Raji (cell line): ENCODE results near the gene CLIC4.

Experiments
- POLR2A ChIP-seq: IDR thresholded peaks from 2 replicates; pipeline ENCODE4 v1.6.1; 2011; ENCODE audit warnings: low read depth, low read length, control low read depth; ENCODE audit not compliant: insufficient read depth

CLIC4 gene

GRCh38 chr1:24779689-24780464, 34.6 kb downstream of the CLIC4 start:
- no peak for TF ChIP-seq POLR2A

- TF ChIP-seq POLR2A: no peak
These were observed 37.4 kb downstream of the CLIC4 start for GRCh38 chr1:24782689-24783088.

GRCh38 chr1:24783713-24784112, 38.5 kb downstream of the CLIC4 start:
- no peak for TF ChIP-seq POLR2A

GRCh38 chr1:24786191-24786590, 40.9 kb downstream of the CLIC4 start:
- TF ChIP-seq POLR2A: no peak

GRCh38 chr1:24790490-24790889, 45.2 kb downstream of the CLIC4 start:
- TF ChIP-seq POLR2A: no peak

- no peak for TF ChIP-seq POLR2A
These were observed 48.3 kb downstream of the CLIC4 start for GRCh38 chr1:24793447-24794129.

- TF ChIP-seq POLR2A: no peak
These were observed 50.0 kb downstream of the CLIC4 start for GRCh38 chr1:24795236-24795635.

- no peak for TF ChIP-seq POLR2A
These were observed 51.3 kb downstream of the CLIC4 start for GRCh38 chr1:24796524-24796923.

GRCh38 chr1:24801176-24801575, 55.9 kb downstream of the CLIC4 start:
- TF ChIP-seq POLR2A: no peak

GRCh38 chr1:24803220-24803619, 58.0 kb downstream of the CLIC4 start:
- TF ChIP-seq POLR2A: no peak

- no peak for TF ChIP-seq POLR2A
These were observed 58.8 kb downstream of the CLIC4 start for GRCh38 chr1:24803987-24804530.

GRCh38 chr1:24805534-24806301, 60.5 kb downstream of the CLIC4 start:
- TF ChIP-seq POLR2A: no peak

GRCh38 chr1:24806588-24806987, 61.3 kb downstream of the CLIC4 start:
- TF ChIP-seq POLR2A: no peak

GRCh38 chr1:24822887-24823286, 77.6 kb downstream of the CLIC4 start:
- no peak for TF ChIP-seq POLR2A

- TF ChIP-seq POLR2A: no peak
These were observed 79.9 kb downstream of the CLIC4 start for GRCh38 chr1:24825174-24825573.
